Measurements from ENCODE around the gene MACROD2.

Gene MACROD2

GRCh38 chr20:16042731-16043130, 2047.4 kb downstream of the MACROD2 start:
- H3K36me3 ChIP-seq (ENCODE audit: control insufficient read depth, insufficient read depth, low read length), result no peaks in the 10 kb centered on the region
- H3K9ac ChIP-seq, result no peak overlapping the region
- no peak overlapping the region for H3K4me2 ChIP-seq (ENCODE audit: low read length)
- no peaks in the 10 kb centered on the region for H3K27me3 ChIP-seq (ENCODE audit: control insufficient read depth, insufficient read depth, low read length)
- H3K79me2 ChIP-seq, result no peaks in the 10 kb centered on the region
- no peaks in the 10 kb centered on the region for H3K9me3 ChIP-seq (ENCODE audit: control insufficient read depth, low read length)
- TF ChIP-seq, protein P1, sequence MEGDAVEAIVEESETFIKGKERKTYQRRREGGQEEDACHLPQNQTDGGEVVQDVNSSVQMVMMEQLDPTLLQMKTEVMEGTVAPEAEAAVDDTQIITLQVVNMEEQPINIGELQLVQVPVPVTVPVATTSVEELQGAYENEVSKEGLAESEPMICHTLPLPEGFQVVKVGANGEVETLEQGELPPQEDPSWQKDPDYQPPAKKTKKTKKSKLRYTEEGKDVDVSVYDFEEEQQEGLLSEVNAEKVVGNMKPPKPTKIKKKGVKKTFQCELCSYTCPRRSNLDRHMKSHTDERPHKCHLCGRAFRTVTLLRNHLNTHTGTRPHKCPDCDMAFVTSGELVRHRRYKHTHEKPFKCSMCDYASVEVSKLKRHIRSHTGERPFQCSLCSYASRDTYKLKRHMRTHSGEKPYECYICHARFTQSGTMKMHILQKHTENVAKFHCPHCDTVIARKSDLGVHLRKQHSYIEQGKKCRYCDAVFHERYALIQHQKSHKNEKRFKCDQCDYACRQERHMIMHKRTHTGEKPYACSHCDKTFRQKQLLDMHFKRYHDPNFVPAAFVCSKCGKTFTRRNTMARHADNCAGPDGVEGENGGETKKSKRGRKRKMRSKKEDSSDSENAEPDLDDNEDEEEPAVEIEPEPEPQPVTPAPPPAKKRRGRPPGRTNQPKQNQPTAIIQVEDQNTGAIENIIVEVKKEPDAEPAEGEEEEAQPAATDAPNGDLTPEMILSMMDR (IDR thresholded peaks at IDR 0.05), result no peak
- H2AFZ ChIP-seq, result no peak overlapping the region
- H3K4me1 ChIP-seq, result no peaks in the 10 kb centered on the region
- H3K4me3 ChIP-seq (ENCODE audit: low read depth, low read length), result no peak overlapping the region
- H3K27ac ChIP-seq, result no peak overlapping the region

GRCh38 chr20:16043931-16044330, 2048.6 kb downstream of the MACROD2 start:
- Histone ChIP-seq H2AFZ (no peak overlapping the region), H3K79me2 (no peaks in the 10 kb centered on the region), H3K4me1 (no peaks in the 10 kb centered on the region), H3K27ac (no peak overlapping the region), H3K9me3 (ENCODE audit: control insufficient read depth, low read length) (no peaks in the 10 kb centered on the region), H3K4me2 (ENCODE audit: low read length) (no peak overlapping the region), H3K9ac (no peak overlapping the region), H3K4me3 (ENCODE audit: low read depth, low read length) (no peak overlapping the region), H3K36me3 (ENCODE audit: control insufficient read depth, insufficient read depth, low read length) (no peaks in the 10 kb centered on the region), H3K27me3 (ENCODE audit: control insufficient read depth, insufficient read depth, low read length) (no peaks in the 10 kb centered on the region)
- TF ChIP-seq, protein P1 (IDR thresholded peaks at IDR 0.05), result no peak

DNA sequence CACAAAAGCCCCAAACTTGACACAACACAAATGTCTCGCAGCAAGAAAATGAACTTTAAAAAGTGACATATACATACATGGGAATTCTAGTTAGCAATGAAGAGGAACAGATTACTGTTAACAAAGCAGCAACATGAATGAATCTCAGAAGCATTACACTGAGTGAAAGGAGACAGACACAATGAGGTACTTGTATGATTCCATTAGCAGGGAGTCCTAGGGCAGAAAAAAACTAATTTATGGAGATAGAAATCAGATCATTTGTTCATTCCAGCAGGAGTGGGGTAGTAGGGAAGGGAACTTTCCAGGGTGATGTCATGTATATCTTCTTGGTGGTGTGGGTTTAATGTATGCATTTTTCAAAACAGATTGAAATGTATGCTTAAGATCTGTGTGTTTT, 2053.6 kb downstream of the MACROD2 start:
- no peaks in the 10 kb centered on the region for H3K79me2 ChIP-seq
- H3K4me1 ChIP-seq, result no peaks in the 10 kb centered on the region
- H2AFZ ChIP-seq, result no peak overlapping the region
- H3K9me3 ChIP-seq (ENCODE audit: control insufficient read depth, low read length), result no peaks in the 10 kb centered on the region
- H3K4me2 ChIP-seq (ENCODE audit: low read length), result no peak overlapping the region
- no peak overlapping the region for H3K9ac ChIP-seq
- no peak overlapping the region for H3K27ac ChIP-seq
- H3K36me3 ChIP-seq (ENCODE audit: control insufficient read depth, insufficient read depth, low read length), result no peaks in the 10 kb centered on the region
- no peak overlapping the region for H3K4me3 ChIP-seq (ENCODE audit: low read depth, low read length)
- TF ChIP-seq, protein P1 (IDR thresholded peaks at IDR 0.05), result no peak
- H3K27me3 ChIP-seq (ENCODE audit: control insufficient read depth, insufficient read depth, low read length), result no peaks in the 10 kb centered on the region

DNA sequence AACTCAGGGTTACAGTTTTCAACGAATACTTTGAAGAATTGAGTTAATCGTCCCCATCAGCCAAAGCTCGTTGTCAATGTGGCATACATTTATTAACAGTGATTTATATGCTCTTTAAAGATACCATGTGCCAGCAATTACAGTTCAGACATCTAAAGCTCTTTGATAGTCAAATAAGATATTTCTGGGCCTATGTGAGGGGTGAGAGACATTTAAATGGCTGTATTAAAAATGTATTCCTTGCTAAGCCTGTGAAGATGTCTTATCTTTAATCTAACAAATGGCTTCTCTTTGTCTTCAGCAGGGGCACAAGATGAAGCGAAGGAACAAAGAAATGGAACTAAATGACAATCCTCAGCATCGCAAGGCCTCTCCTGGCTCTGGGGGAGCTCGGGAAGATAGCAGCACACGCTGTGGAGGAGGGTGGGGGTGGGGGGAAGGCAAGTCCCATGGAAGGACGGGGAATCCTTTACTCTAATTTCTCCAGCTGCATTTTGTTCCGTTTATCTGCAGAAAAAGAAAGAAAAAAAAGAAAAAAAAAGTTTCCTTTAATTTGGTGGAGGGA, 2054.3 kb downstream of the MACROD2 start:
- Histone ChIP-seq H3K36me3 (ENCODE audit: control insufficient read depth, insufficient read depth, low read length) (no peaks in the 10 kb centered on the region), H3K4me3 (ENCODE audit: low read depth, low read length) (no peak overlapping the region), H2AFZ (no peak overlapping the region), H3K27me3 (ENCODE audit: control insufficient read depth, insufficient read depth, low read length) (no peaks in the 10 kb centered on the region), H3K9me3 (ENCODE audit: control insufficient read depth, low read length) (no peaks in the 10 kb centered on the region), H3K27ac (no peak overlapping the region), H3K4me1 (no peaks in the 10 kb centered on the region), H3K79me2 (no peaks in the 10 kb centered on the region), H3K4me2 (ENCODE audit: low read length) (no peak overlapping the region), H3K9ac (no peak overlapping the region)
- TF ChIP-seq, protein P1 (IDR thresholded peaks at IDR 0.05), result no peak

- H3K9me3 ChIP-seq (ENCODE audit: control insufficient read depth, low read length), result no peaks in the 10 kb centered on the region
- no peaks in the 10 kb centered on the region for H3K27me3 ChIP-seq (ENCODE audit: control insufficient read depth, insufficient read depth, low read length)
- H3K36me3 ChIP-seq (ENCODE audit: control insufficient read depth, insufficient read depth, low read length), result no peaks in the 10 kb centered on the region
- H3K79me2 ChIP-seq, result no peaks in the 10 kb centered on the region
- H3K4me1 ChIP-seq, result no peaks in the 10 kb centered on the region
- no peak overlapping the region for H3K4me3 ChIP-seq (ENCODE audit: low read depth, low read length)
- H3K4me2 ChIP-seq (ENCODE audit: low read length), result no peak overlapping the region
- no peak overlapping the region for H3K9ac ChIP-seq
- no peak overlapping the region for H2AFZ ChIP-seq
- H3K27ac ChIP-seq, result no peak overlapping the region
- TF ChIP-seq, protein P1 (IDR thresholded peaks at IDR 0.05), result no peak
These were observed 2055.1 kb downstream of the MACROD2 start for GRCh38 chr20:16050366-16050765.

All from parathyroid adenoma (tissue), 2 donors.